ENCODE measurements around the gene VAC14. TPM values are rescaled to one million over a fixed set of nuclear protein-coding genes. Genes with fewer than 3 reads are reported as not detected.
A peak's percentile ranks its signal among the peaks of the same experiment; 100 is the strongest.

Gene VAC14
- total RNA-seq, 1 experiment from 2014 or later = 49.9 TPM

DNA sequence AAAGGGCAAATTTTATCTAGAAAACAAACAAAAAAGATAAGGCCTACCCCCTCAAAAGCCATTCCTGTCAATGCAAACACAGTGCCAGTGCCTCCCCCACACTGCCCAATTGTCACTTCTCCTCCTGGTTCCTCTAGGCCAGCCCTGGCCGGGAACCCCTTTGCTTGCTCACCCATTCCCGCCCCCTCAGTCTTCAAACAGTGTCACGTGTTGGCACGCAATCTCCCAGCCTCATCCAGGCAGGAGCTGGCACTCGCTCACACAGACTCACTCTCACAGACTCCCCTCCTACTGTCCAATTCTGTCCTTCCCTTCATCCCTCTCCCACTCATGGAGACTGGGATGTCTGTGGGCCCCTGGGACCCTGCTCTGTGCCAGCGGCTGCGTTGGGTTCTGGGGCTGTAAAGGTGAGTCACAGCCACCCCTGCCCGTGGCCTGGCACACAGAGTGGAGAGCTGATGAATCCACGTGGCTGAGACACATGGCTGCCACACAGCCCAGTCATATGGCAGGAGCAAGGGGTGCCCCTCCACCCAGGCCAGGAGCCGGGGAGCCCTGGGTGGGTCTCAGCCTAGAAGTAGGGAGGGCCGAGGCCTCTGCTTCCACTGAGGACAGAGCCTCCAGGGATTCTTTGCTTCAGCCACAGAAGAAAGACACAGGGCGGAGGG lies 54.8 kb downstream of the VAC14 start:
- H2AFZ ChIP-seq (ENCODE audit: low read length) = no peak overlapping the region
- H3K27ac Mint-ChIP-seq = peak overlapping the region in 1 of 3 experiments; percentile 74; a peak in 4 of 7 replicates

More for the DNA sequence above, 54.8 kb downstream of the VAC14 start:
- no peaks in the 10 kb centered on the region for H4K20me1 ChIP-seq (ENCODE audit: control insufficient read depth, insufficient read depth, insufficient read length)
- H3K9me3 ChIP-seq (ENCODE audit: control insufficient read depth, low read depth, low read length) = no peaks in the 10 kb centered on the region
- H3K4me1 ChIP-seq (ENCODE audit: insufficient read depth, low read length) = peaks cover 7% of the 10 kb centered on the region; the same call in 1 of the 2 replicates
- no peak overlapping the region for H2BK120ac ChIP-seq (ENCODE audit: low read depth, low read length, poor library complexity, severe bottlenecking)
- TF ChIP-seq, protein P1, sequence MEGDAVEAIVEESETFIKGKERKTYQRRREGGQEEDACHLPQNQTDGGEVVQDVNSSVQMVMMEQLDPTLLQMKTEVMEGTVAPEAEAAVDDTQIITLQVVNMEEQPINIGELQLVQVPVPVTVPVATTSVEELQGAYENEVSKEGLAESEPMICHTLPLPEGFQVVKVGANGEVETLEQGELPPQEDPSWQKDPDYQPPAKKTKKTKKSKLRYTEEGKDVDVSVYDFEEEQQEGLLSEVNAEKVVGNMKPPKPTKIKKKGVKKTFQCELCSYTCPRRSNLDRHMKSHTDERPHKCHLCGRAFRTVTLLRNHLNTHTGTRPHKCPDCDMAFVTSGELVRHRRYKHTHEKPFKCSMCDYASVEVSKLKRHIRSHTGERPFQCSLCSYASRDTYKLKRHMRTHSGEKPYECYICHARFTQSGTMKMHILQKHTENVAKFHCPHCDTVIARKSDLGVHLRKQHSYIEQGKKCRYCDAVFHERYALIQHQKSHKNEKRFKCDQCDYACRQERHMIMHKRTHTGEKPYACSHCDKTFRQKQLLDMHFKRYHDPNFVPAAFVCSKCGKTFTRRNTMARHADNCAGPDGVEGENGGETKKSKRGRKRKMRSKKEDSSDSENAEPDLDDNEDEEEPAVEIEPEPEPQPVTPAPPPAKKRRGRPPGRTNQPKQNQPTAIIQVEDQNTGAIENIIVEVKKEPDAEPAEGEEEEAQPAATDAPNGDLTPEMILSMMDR (conservative IDR thresholded peaks at IDR 0.05) = no peak
- H4K5ac ChIP-seq (ENCODE audit: insufficient read length, low read depth, low read length) = no peak overlapping the region
- Mint-ChIP-seq H3K9me3 (peaks cover 4 to 8% of the 10 kb centered on the region in 2 experiments; a peak in 3 of 5 replicates), H3K36me3 (ENCODE audit: insufficient read depth in 1 of 3, low read depth in 3 of 3) (peaks cover 21 to 33% (median 26%) of the 10 kb centered on the region in 3 experiments), H3K4me3 (no peak overlapping the region; a peak in 1 of 5 replicates), H3K4me1 (peaks cover 16 to 19% of the 10 kb centered on the region in 2 experiments), H3K27me3 (ENCODE audit: low read depth) (peaks cover 1% of the 10 kb centered on the region; the same call in 1 of the 2 replicates)
- no peak overlapping the region for H3T11ph ChIP-seq (ENCODE audit: low read length)
- H3K9ac ChIP-seq (ENCODE audit: extremely low read depth, insufficient read length, low read length) = no peak overlapping the region
- H4K8ac ChIP-seq (replicated peaks; ENCODE audit: insufficient read length, low read depth, low read length) = no peak overlapping the region
- H3K18ac ChIP-seq (ENCODE audit: insufficient read length, low read depth, low read length) = no peak overlapping the region
- no peaks in the 10 kb centered on the region for H3K27me3 ChIP-seq (ENCODE audit: insufficient read depth, low read length)
- no peak for DNase-seq
- no CpG with 5 or more reads among the region's 12 CpGs for WGBS (ENCODE audit: extremely low coverage, insufficient read length, low lambda C conversion rate)
- no peak overlapping the region for H2BK15ac ChIP-seq (ENCODE audit: low read depth, low read length)
- no peak overlapping the region for H2BK12ac ChIP-seq (ENCODE audit: insufficient read length, low read depth, low read length)
- no peak overlapping the region for H2BK5ac ChIP-seq (ENCODE audit: insufficient read length, low read length)
- H3K79me1 ChIP-seq (ENCODE audit: insufficient read depth, low read depth, low read length, poor library complexity, severe bottlenecking) = no peaks in the 10 kb centered on the region
- H3K4ac ChIP-seq (ENCODE audit: low read depth, low read length) = no peak overlapping the region
- H3K79me2 ChIP-seq (ENCODE audit: insufficient read depth, low read length) = no peaks in the 10 kb centered on the region
- H3K4me2 ChIP-seq (ENCODE audit: insufficient read depth, insufficient read length, low read length) = no peak overlapping the region
- no peak overlapping the region for H2AK5ac ChIP-seq (ENCODE audit: insufficient read length, low read length)
- no peak overlapping the region for H3K56ac ChIP-seq (ENCODE audit: insufficient read length, low read depth, low read length)
- no peak overlapping the region for H3K27ac ChIP-seq (ENCODE audit: insufficient read length, low read depth, low read length)
- no peak overlapping the region for H3K14ac ChIP-seq (ENCODE audit: insufficient read depth, low read length)
- no peaks in the 10 kb centered on the region for H3K23me2 ChIP-seq (ENCODE audit: insufficient read length, low read depth, low read length, poor library complexity, severe bottlenecking)
- no peak overlapping the region for H2BK20ac ChIP-seq (ENCODE audit: low read depth, low read length, poor library complexity, severe bottlenecking)
- H4K91ac ChIP-seq (ENCODE audit: insufficient read length, low read depth, low read length) = no peak overlapping the region
- no peak overlapping the region for H3K23ac ChIP-seq (ENCODE audit: insufficient read length, low read depth, low read length)
